Panc1 (cell line): ENCODE results near the gene VTI1A. TPM values are rescaled to one million over a fixed set of nuclear protein-coding genes. Genes with fewer than 3 reads are reported as not detected.

Experiments
- ATAC-seq: fragments of 200-7000 bp; cut with Tn5 transposase; 2 replicates; pipeline ENCODE4 v1.9.1; 2020; ENCODE audit warnings: mild to moderate bottlenecking, moderate library complexity
- BruUV-seq: library from RNA; stranded (reverse); fragments of 400-500 nt; replicated peaks from 2 replicates; lab custom pipeline; 2021; lab: Mats Ljungman, UMichigan
- CTCF ChIA-PET: fragments of 300-600 bp; sonication (Branson Sonifier 250); formaldehyde crosslinking; loops from one replicate; lab custom pipeline; 2022; ENCODE audit warnings: antibody characterized with exemption; lab: Charles Lee
- POLR2A ChIA-PET: fragments of 300-600 bp; sonication (Branson Sonifier 250); formaldehyde crosslinking; loops from one replicate; lab custom pipeline; 2022; ENCODE audit warnings: antibody characterized with exemption; lab: Charles Lee
- DNase-seq: peaks from one replicate; pipeline ENCODE4 v3.0.0-alpha.2; 2010; ENCODE audit warnings: low read depth, low spot score
- H3K27ac ChIP-seq: 2 replicates; pipeline ENCODE4 v1.5.1; 2011; ENCODE audit warnings: mild to moderate bottlenecking, low read length, inconsistent platforms
- H3K27me3 ChIP-seq: fragments of 200-500 bp; sonication (Bioruptor generic); 2 replicates; pipeline ENCODE4 v1.6.0; 2014; ENCODE audit warnings: low read length, inconsistent platforms; ENCODE audit not compliant: control insufficient read depth, insufficient read depth
- H3K36me3 ChIP-seq: fragments of 200-500 bp; sonication (Bioruptor generic); 2 replicates; pipeline ENCODE4 v1.5.1; 2014; ENCODE audit warnings: inconsistent platforms, mild to moderate bottlenecking, low read length, moderate library complexity; ENCODE audit not compliant: control insufficient read depth, insufficient read depth
- H3K4me1 ChIP-seq: 2 replicates; pipeline ENCODE4 v1.5.1; 2011; ENCODE audit warnings: inconsistent platforms, mild to moderate bottlenecking, low read length, moderate library complexity; ENCODE audit not compliant: control insufficient read depth, insufficient read depth
- H3K4me3 ChIP-seq, 2 experiments: 2 replicates each; pipeline ENCODE4 v1.5.1; 2011 to 2012; ENCODE audit warnings: low read depth in 2 of 2, low read length in 2 of 2, mild to moderate bottlenecking in 2 of 2, inconsistent platforms in 1 of 2, moderate library complexity in 1 of 2
- H3K9me3 ChIP-seq: fragments of 200-500 bp; sonication (Bioruptor generic); 2 replicates; pipeline ENCODE4 v1.5.1; 2014; ENCODE audit warnings: low read depth, mild to moderate bottlenecking, inconsistent platforms, low read length, moderate library complexity; ENCODE audit not compliant: control insufficient read depth, insufficient read depth
- POLR2AphosphoS5 ChIP-seq: IDR thresholded peaks from 2 replicates; pipeline ENCODE4 v1.6.1; 2012; ENCODE audit warnings: mild to moderate bottlenecking, low read depth, low read length, moderate library complexity
- SIN3A ChIP-seq: IDR thresholded peaks from 2 replicates; pipeline ENCODE4 v1.6.1; 2012; ENCODE audit warnings: low read depth, mild to moderate bottlenecking, low read length, moderate library complexity, borderline replicate concordance; ENCODE audit not compliant: insufficient read depth
- TCF7L2 ChIP-seq: IDR thresholded peaks from 2 replicates; pipeline ENCODE4 v1.6.1; 2011; ENCODE audit warnings: mild to moderate bottlenecking, low read depth, low read length, inconsistent platforms
- in situ Hi-C: cut with HindIII; loops from 2 replicates; pipeline ENCODE4 v1.10.0; 2016; ENCODE audit warnings: low sequenced_read_pairs, low pct_unique_long_range_greater_than_20kb
- intact Hi-C: fragments of 100-400 bp; cut with micrococcal nuclease; formaldehyde crosslinking; loops from one replicate; pipeline ENCODE4 v1.10.0; 2022; ENCODE audit not compliant: unreplicated experiment
- total RNA-seq: library from RNA; stranded (reverse); gene quantifications from one replicate; pipeline ENCODE4 v1.2.1, GENCODE V29; 2021; ENCODE audit not compliant: unreplicated experiment
- TF ChIP-seq, protein P1 (sequence below): fragments of 450-650 bp; IDR thresholded peaks from 2 replicates; pipeline ENCODE4 v1.5.1; 2017; ENCODE audit warnings: mild to moderate bottlenecking
- TF ChIP-seq, protein P2 (sequence below), 2 experiments: IDR thresholded peaks; 2 replicates each; pipeline ENCODE4 v1.6.1; 2011 to 2012; ENCODE audit warnings: low read depth in 2 of 2, control low read depth in 1 of 2, low read length in 1 of 2, mild to moderate bottlenecking in 1 of 2, moderate library complexity in 1 of 2; ENCODE audit not compliant: insufficient read depth in 1 of 2

Gene VTI1A
- total RNA-seq, 1 experiment from 2014 or later: 36.3 TPM

GRCh38 chr10:112515852-112516251, 68.8 kb downstream of the VTI1A start:
- Histone ChIP-seq H3K9me3 (no peaks in the 10 kb centered on the region), H3K36me3 (no peaks in the 10 kb centered on the region), H3K4me1 (peaks cover 6% of the 10 kb centered on the region; the same call in 1 of the 2 replicates), H3K4me3 (no peak overlapping the region), H3K27me3 (no peaks in the 10 kb centered on the region), H3K27ac (no peak overlapping the region)
- in situ Hi-C loops: no loop called here
- intact Hi-C loops: no loop called here
- ChIA-PET POLR2A (no interaction called here), CTCF (no interaction called here)
- ATAC-seq (no peak), DNase-seq (no peak)
- no TSS peak for BruUV-seq
- TF ChIP-seq, protein P1, sequence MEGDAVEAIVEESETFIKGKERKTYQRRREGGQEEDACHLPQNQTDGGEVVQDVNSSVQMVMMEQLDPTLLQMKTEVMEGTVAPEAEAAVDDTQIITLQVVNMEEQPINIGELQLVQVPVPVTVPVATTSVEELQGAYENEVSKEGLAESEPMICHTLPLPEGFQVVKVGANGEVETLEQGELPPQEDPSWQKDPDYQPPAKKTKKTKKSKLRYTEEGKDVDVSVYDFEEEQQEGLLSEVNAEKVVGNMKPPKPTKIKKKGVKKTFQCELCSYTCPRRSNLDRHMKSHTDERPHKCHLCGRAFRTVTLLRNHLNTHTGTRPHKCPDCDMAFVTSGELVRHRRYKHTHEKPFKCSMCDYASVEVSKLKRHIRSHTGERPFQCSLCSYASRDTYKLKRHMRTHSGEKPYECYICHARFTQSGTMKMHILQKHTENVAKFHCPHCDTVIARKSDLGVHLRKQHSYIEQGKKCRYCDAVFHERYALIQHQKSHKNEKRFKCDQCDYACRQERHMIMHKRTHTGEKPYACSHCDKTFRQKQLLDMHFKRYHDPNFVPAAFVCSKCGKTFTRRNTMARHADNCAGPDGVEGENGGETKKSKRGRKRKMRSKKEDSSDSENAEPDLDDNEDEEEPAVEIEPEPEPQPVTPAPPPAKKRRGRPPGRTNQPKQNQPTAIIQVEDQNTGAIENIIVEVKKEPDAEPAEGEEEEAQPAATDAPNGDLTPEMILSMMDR: no peak
- TF ChIP-seq TCF7L2 (no peak), SIN3A (no peak), POLR2AphosphoS5 (no peak)
- TF ChIP-seq, protein P2, sequence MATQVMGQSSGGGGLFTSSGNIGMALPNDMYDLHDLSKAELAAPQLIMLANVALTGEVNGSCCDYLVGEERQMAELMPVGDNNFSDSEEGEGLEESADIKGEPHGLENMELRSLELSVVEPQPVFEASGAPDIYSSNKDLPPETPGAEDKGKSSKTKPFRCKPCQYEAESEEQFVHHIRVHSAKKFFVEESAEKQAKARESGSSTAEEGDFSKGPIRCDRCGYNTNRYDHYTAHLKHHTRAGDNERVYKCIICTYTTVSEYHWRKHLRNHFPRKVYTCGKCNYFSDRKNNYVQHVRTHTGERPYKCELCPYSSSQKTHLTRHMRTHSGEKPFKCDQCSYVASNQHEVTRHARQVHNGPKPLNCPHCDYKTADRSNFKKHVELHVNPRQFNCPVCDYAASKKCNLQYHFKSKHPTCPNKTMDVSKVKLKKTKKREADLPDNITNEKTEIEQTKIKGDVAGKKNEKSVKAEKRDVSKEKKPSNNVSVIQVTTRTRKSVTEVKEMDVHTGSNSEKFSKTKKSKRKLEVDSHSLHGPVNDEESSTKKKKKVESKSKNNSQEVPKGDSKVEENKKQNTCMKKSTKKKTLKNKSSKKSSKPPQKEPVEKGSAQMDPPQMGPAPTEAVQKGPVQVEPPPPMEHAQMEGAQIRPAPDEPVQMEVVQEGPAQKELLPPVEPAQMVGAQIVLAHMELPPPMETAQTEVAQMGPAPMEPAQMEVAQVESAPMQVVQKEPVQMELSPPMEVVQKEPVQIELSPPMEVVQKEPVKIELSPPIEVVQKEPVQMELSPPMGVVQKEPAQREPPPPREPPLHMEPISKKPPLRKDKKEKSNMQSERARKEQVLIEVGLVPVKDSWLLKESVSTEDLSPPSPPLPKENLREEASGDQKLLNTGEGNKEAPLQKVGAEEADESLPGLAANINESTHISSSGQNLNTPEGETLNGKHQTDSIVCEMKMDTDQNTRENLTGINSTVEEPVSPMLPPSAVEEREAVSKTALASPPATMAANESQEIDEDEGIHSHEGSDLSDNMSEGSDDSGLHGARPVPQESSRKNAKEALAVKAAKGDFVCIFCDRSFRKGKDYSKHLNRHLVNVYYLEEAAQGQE (IDR thresholded peaks at IDR 0.05; ENCODE audit: insufficient read depth in 1 of 2, low read depth in 2 of 2, low read length in 1 of 2): no peak

DNA sequence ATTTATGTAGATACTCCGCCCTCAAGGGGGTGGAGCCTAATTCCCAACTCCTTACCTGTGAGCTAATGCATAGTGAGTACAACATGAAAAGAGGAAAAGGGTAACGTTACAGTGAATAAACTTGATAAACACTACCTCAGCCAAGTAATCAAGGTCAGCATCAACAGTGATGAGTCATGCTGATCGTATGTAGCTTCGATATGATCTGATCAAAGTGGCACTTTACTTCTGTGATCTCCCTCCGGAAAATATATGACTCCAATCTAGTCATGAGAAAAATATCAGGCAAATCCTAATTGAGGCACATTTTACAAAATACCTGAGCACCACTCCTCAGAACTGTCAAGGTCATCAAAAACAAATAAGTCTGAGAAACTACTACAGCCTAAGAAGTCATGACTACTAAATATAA, 70.4 kb downstream of the VTI1A start:
- no peak for TF ChIP-seq TCF7L2
- no peak for TF ChIP-seq POLR2AphosphoS5
- TF ChIP-seq, protein P2 (IDR thresholded peaks at IDR 0.05; ENCODE audit: insufficient read depth in 1 of 2, low read depth in 2 of 2, low read length in 1 of 2): no peak
- TF ChIP-seq, protein P1: no peak
- TF ChIP-seq SIN3A: no peak
- CTCF ChIA-PET: no interaction called here
- BruUV-seq: no TSS peak
- no peak overlapping the region for H3K27ac ChIP-seq
- in situ Hi-C loops (no loop called here), intact Hi-C loops (no loop called here)
- no peak overlapping the region for H3K4me3 ChIP-seq
- ATAC-seq (no peak), DNase-seq (no peak)
- H3K27me3 ChIP-seq: no peaks in the 10 kb centered on the region
- H3K36me3 ChIP-seq: no peaks in the 10 kb centered on the region
- H3K9me3 ChIP-seq: no peaks in the 10 kb centered on the region
- peaks cover 6% of the 10 kb centered on the region; the same call in 1 of the 2 replicates for H3K4me1 ChIP-seq
- POLR2A ChIA-PET: no interaction called here
